ENCODE measurements around the gene BBC3.
"Not testable (repeated sequence)": the region's sequence is repeated elsewhere in the genome, so short reads cannot be mapped to it uniquely, and the experiment has no call there.

The BBC3 gene

GRCh38 chr19:47230921-47231214, at the start of gene BBC3:
Gene BBC3, minus strand, starts transcription at chr19:47231199. Its CDS starts 2,768 bp downstream, at chr19:47228431.
- peak within 1 kb of the TSS; percentile 65 to 99 (median 87) for H3K4me3 ChIP-seq
- peak within 1 kb of the TSS; percentile 54 to 99 (median 87) for H3K27ac ChIP-seq

GRCh38 chr19:47280183-47280797, 49.3 kb upstream of the BBC3 start:
- Histone ChIP-seq H3K4me3 (no peak overlapping the region), H3K27ac (no peak overlapping the region)

GRCh38 chr19:47276513-47276912, 45.5 kb upstream of the BBC3 start:
- peak overlapping the region in 7 of 21 experiments; percentile 11 to 94 (median 51) for H3K27ac ChIP-seq
- H3K4me3 ChIP-seq = not testable (repeated sequence)

GRCh38 chr19:47275791-47276461, 44.9 kb upstream of the BBC3 start:
- Histone ChIP-seq H3K4me3 (peak overlapping the region in 1 of 7 experiments; percentile 68), H3K27ac (peak overlapping the region in 17 of 21 experiments; percentile 55 to 99 (median 82))

GRCh38 chr19:47274891-47275761, 44.1 kb upstream of the BBC3 start:
- H3K4me3 ChIP-seq = peak overlapping the region; percentile 58 to 86 (median 64)
- peak overlapping the region in 18 of 21 experiments; percentile 55 to 99 (median 81) for H3K27ac ChIP-seq

- H3K27ac ChIP-seq = peak within 1 kb of the TSS; percentile 84 to 99 (median 95)
- peak within 1 kb of the TSS; percentile 58 to 86 (median 64) for H3K4me3 ChIP-seq
These were observed 43.3 kb upstream of the BBC3 start, which contains the start of gene INAFM1 for GRCh38 chr19:47274071-47274890. Gene INAFM1, plus strand, starts transcription at chr19:47274885. Its CDS starts 35 bp downstream, at chr19:47274920.

- peak overlapping the region; percentile 84 to 99 (median 95) for H3K27ac ChIP-seq
- peak overlapping the region; percentile 58 to 86 (median 64) for H3K4me3 ChIP-seq
These were observed 42.5 kb upstream of the BBC3 start for GRCh38 chr19:47273313-47274070.

GRCh38 chr19:47272448-47273312, 41.7 kb upstream of the BBC3 start:
- peak overlapping the region in 20 of 21 experiments; percentile 87 to 99 (median 95) for H3K27ac ChIP-seq
- H3K4me3 ChIP-seq = peak overlapping the region; percentile 58 to 86 (median 64)

GRCh38 chr19:47271949-47272348, 41.0 kb upstream of the BBC3 start:
- H3K4me3 ChIP-seq = no peak overlapping the region
- peak overlapping the region in 14 of 21 experiments; percentile 24 to 99 (median 95) for H3K27ac ChIP-seq

GRCh38 chr19:47270408-47270807, 39.4 kb upstream of the BBC3 start:
- no peak overlapping the region for H3K4me3 ChIP-seq
- H3K27ac ChIP-seq = no peak overlapping the region

- H3K4me3 ChIP-seq = no peak overlapping the region
- H3K27ac ChIP-seq = no peak overlapping the region
These were observed 38.6 kb upstream of the BBC3 start for GRCh38 chr19:47269596-47269995.

GRCh38 chr19:47268028-47268427, 37.0 kb upstream of the BBC3 start:
- H3K27ac ChIP-seq = peak overlapping the region in 2 of 21 experiments; percentile 13 to 50
- H3K4me3 ChIP-seq = no peak overlapping the region

- H3K27ac ChIP-seq = peak overlapping the region in 2 of 21 experiments; percentile 13 to 50
- H3K4me3 ChIP-seq = no peak overlapping the region
These were observed 36.4 kb upstream of the BBC3 start for GRCh38 chr19:47267350-47267759.

GRCh38 chr19:47266401-47266941, 35.5 kb upstream of the BBC3 start:
- Histone ChIP-seq H3K27ac (peak overlapping the region in 4 of 21 experiments; percentile 14 to 50 (median 20)), H3K4me3 (no peak overlapping the region)

- Histone ChIP-seq H3K27ac (no peak overlapping the region), H3K4me3 (no peak overlapping the region)
These were observed 33.6 kb upstream of the BBC3 start for GRCh38 chr19:47264629-47265028.

- not testable (repeated sequence) for H3K4me3 ChIP-seq, H3K27ac ChIP-seq
These were observed 31.2 kb upstream of the BBC3 start for GRCh38 chr19:47261946-47262793.
